K562 (cell line): ENCODE data around the gene REM2. TPM values are rescaled to one million over a fixed set of nuclear protein-coding genes. Genes with fewer than 3 reads are reported as not detected.

Source experiments
- ATF1 ChIP-seq, 2 experiments: fragments of 450-650 bp in 1 of 2; IDR thresholded peaks; 2 replicates each; pipeline ENCODE4 v1.6.1; 2016; ENCODE audit warnings: missing compliant biosample characterization in 1 of 2, missing genetic modification characterization in 1 of 2
- ATF7 ChIP-seq: fragments of 450-650 bp; IDR thresholded peaks from 2 replicates; pipeline ENCODE4 v1.7.1; 2014; ENCODE audit warnings: mild to moderate bottlenecking, moderate library complexity
- CTBP1 ChIP-seq: fragments of 450-650 bp; IDR thresholded peaks from 2 replicates; pipeline ENCODE4 v1.6.1; 2016; ENCODE audit warnings: borderline replicate concordance
- GABPA ChIP-seq: fragments of 200-800 bp; sonication (Bioruptor generic); conservative IDR thresholded peaks from 2 replicates; pipeline ENCODE4 v1.6.1; 2016; ENCODE audit warnings: low read depth, missing genetic modification characterization, missing compliant biosample characterization
- HDAC8 ChIP-seq: fragments of 450-650 bp; IDR thresholded peaks from 2 replicates; pipeline ENCODE4 v1.6.1; 2016; ENCODE audit warnings: mild to moderate bottlenecking, missing genetic modification characterization, moderate library complexity, missing compliant biosample characterization
- MAZ ChIP-seq, 2 experiments: fragments of 450-650 bp in 1 of 2; sonication (generic) in 1 of 2; formaldehyde crosslinking; IDR thresholded peaks in 1 of 2; conservative IDR thresholded peaks in 1 of 2; 2 replicates each; pipeline versions ENCODE4 v1.4.0 to v1.5.0; 2020; ENCODE audit warnings: mild to moderate bottlenecking in 1 of 2, missing genetic modification reagents in 1 of 2
- MYC ChIP-seq, 2 experiments: fragments of 250-450 bp in 1 of 2; sonication (Bioruptor Pico) in 1 of 2; IDR thresholded peaks; 2 replicates each; pipeline versions ENCODE4 v1.5.1 to v1.6.1; 2012 to 2021; ENCODE audit warnings: low read depth in 2 of 2, borderline replicate concordance in 1 of 2, improper control_type of control experiment in 1 of 2, low read length in 1 of 2, mild to moderate bottlenecking in 1 of 2, moderate library complexity in 1 of 2
- NBN ChIP-seq: fragments of 450-650 bp; IDR thresholded peaks from 2 replicates; pipeline ENCODE4 v1.6.1; 2016; ENCODE audit warnings: low read depth, mild to moderate bottlenecking
- NFE2 ChIP-seq: IDR thresholded peaks from 2 replicates; pipeline ENCODE4 v1.6.1; 2014; ENCODE audit warnings: antibody characterized with exemption, low read depth
- NR2F6 ChIP-seq: fragments of 450-650 bp; formaldehyde crosslinking; IDR thresholded peaks from 2 replicates; pipeline ENCODE4 v1.4.0; 2020; ENCODE audit warnings: mild to moderate bottlenecking
- POLR2AphosphoS2 ChIP-seq: IDR thresholded peaks from 2 replicates; pipeline ENCODE4 v1.6.1; 2012; ENCODE audit warnings: low read length, improper control_type of control experiment
- POLR3A ChIP-seq: IDR thresholded peaks from 2 replicates; pipeline ENCODE4 v1.6.1; 2011; ENCODE audit warnings: borderline replicate concordance, mild to moderate bottlenecking, moderate library complexity; ENCODE audit not compliant: insufficient read length, insufficient read depth; ENCODE audit errors: extremely low read depth
- POLR3G ChIP-seq: IDR thresholded peaks from 2 replicates; pipeline ENCODE4 v1.6.1; 2011; ENCODE audit not compliant: insufficient read length, insufficient replicate concordance; ENCODE audit errors: extremely low read depth
- PREB ChIP-seq: sonication (generic); formaldehyde crosslinking; IDR thresholded peaks from 2 replicates; pipeline ENCODE4 v1.8.1; 2023; ENCODE audit warnings: mild to moderate bottlenecking, missing genetic modification reagents
- RAD21 ChIP-seq, 2 experiments: fragments of 250-450 bp in 1 of 2; fragments of 450-650 bp in 1 of 2; sonication (Bioruptor Pico) in 1 of 2; formaldehyde crosslinking in 1 of 2; IDR thresholded peaks in 1 of 2; conservative IDR thresholded peaks in 1 of 2; 2 replicates each; pipeline versions ENCODE4 v1.4.0 to v1.8.0; 2020 to 2022; ENCODE audit warnings: mild to moderate bottlenecking in 2 of 2, moderate library complexity in 1 of 2
- RBFOX2 ChIP-seq: fragments of 200-400 bp; formaldehyde crosslinking; IDR thresholded peaks from 2 replicates; pipeline ENCODE4 v1.6.1; 2017; ENCODE audit warnings: low read depth, mild to moderate bottlenecking, low read length, moderate library complexity
- SIN3A ChIP-seq, 2 experiments: fragments of 150-350 bp in 1 of 2; IDR thresholded peaks; 2 replicates each; pipeline ENCODE4 v1.6.1; 2011 to 2016; ENCODE audit warnings: borderline replicate concordance in 2 of 2, low read depth in 2 of 2, low read length in 2 of 2, mild to moderate bottlenecking in 2 of 2, moderate library complexity in 2 of 2; ENCODE audit not compliant: control insufficient read depth in 1 of 2
- TAF9B ChIP-seq: fragments of 450-650 bp; IDR thresholded peaks from 2 replicates; pipeline ENCODE4 v1.6.1; 2018; ENCODE audit warnings: mild to moderate bottlenecking; ENCODE audit not compliant: partially characterized antibody
- TCF3 ChIP-seq: sonication (generic); formaldehyde crosslinking; IDR thresholded peaks from 2 replicates; pipeline ENCODE4 v1.4.0; 2020; ENCODE audit warnings: mild to moderate bottlenecking, missing genetic modification reagents
- TGIF2 ChIP-seq: sonication (generic); formaldehyde crosslinking; IDR thresholded peaks from 2 replicates; pipeline ENCODE4 v1.8.1; 2022; ENCODE audit warnings: mild to moderate bottlenecking, missing genetic modification reagents, moderate library complexity
- ZBTB17 ChIP-seq: fragments of 450-650 bp; formaldehyde crosslinking; IDR thresholded peaks from 2 replicates; pipeline ENCODE4 v1.4.0; 2020; ENCODE audit warnings: mild to moderate bottlenecking
- ZNF444 ChIP-seq: fragments of 250-450 bp; sonication (Bioruptor Pico); IDR thresholded peaks from 2 replicates; pipeline ENCODE4 v1.4.0; 2020; ENCODE audit warnings: mild to moderate bottlenecking, moderate library complexity
- ZNF830 ChIP-seq: fragments of 250-450 bp; sonication (Bioruptor Pico); IDR thresholded peaks from 2 replicates; pipeline ENCODE4 v1.5.0; 2021; ENCODE audit warnings: mild to moderate bottlenecking
- ZZZ3 ChIP-seq: fragments of 450-650 bp; IDR thresholded peaks from 2 replicates; pipeline ENCODE4 v1.6.1; 2016; ENCODE audit warnings: antibody characterized with exemption, mild to moderate bottlenecking, moderate library complexity
- polyA plus RNA-seq, 8 experiments: library from polyadenylated mRNA; depleted of rRNA in 4 of 8; stranded (reverse) in 5 of 8; unstranded in 3 of 8; fragments of >200 nt; fragmentation: Nextera tagmentation in 2 of 8; fragmentation: Illumina TruSeq in 1 of 8; extraction: Ambion mirVana in 2 of 8; extraction: Trizol in 1 of 8; gene quantifications; 2 replicates each; pipeline versions ENCODE4 v1.2.1 to v1.2.3, GENCODE V29; 2011 to 2014; ENCODE audit warnings: inconsistent platforms in 1 of 8, missing spikeins in 1 of 8
- total RNA-seq, 7 experiments: library from RNA; depleted of rRNA in 6 of 7; stranded (reverse); fragments of >200 nt in 6 of 7; fragmentation: Illumina TruSeq in 2 of 7; extraction: Trizol in 2 of 7; gene quantifications; 2 replicates each; pipeline versions ENCODE4 v1.2.1 to v1.2.3, GENCODE V29; 2011 to 2021; ENCODE audit warnings: low replicate concordance in 1 of 7
- TF ChIP-seq, protein P1 (sequence below): sonication (generic); formaldehyde crosslinking; IDR thresholded peaks from 2 replicates; pipeline ENCODE4 v1.8.1; 2023; ENCODE audit warnings: mild to moderate bottlenecking, missing genetic modification reagents, moderate library complexity

The REM2 gene
- total and polyA plus RNA-seq, 9 of the 15 experiments (the other 6 are each of a cell fraction or from before 2014, with no cell fraction given) = 0.18 to 1.0 (median 0.38) TPM

- TF ChIP-seq NFE2 (peak; percentile 2; the same call in 1 of the 2 replicates), GABPA (tag) (peak; percentile 72), TAF9B (peak; percentile 19), ZNF444 (CRISPR knock-in tag) (no peak), SIN3A (IDR thresholded peaks at IDR 0.05; ENCODE audit: borderline replicate concordance in 2 of 2, control insufficient read depth in 1 of 2, low read depth in 2 of 2, low read length in 2 of 2) (peak in 1 of 2 experiments; percentile 52; a peak in 2 of 4 replicates), TGIF2 (CRISPR knock-in tag) (peak; percentile 95), MYC (IDR thresholded peaks at IDR 0.05; ENCODE audit: low read depth, low read length) (0 out of 2 replicates have a peak, but pooled peaks have one; percentile 39), MYC (CRISPR knock-in tag; IDR thresholded peaks at IDR 0.05; ENCODE audit: borderline replicate concordance, low read depth) (no peak), TCF3 (CRISPR knock-in tag) (no peak), ZZZ3 (no peak), ZNF830 (CRISPR knock-in tag) (no peak), POLR2AphosphoS2 (0 out of 2 replicates have a peak, but pooled peaks have one; percentile 62), ZBTB17 (CRISPR knock-in tag) (peak; percentile 25; the same call in 1 of the 2 replicates), NBN (peak; percentile 42; the same call in 1 of the 2 replicates), ATF7 (peak; percentile 76), RAD21 (CRISPR knock-in tag; conservative IDR thresholded peaks at IDR 0.05 in 1 of 2, IDR thresholded peaks at IDR 0.05 in 1 of 2) (0 out of 4 replicates have a peak, but pooled peaks of 1 of the 2 experiments have one; percentile 10), PREB (CRISPR knock-in tag) (no peak; the same call in 1 of the 2 replicates), POLR3G (no peak), POLR3A (no peak), NR2F6 (CRISPR knock-in tag) (no peak), CTBP1 (peak; percentile 90; the same call in 1 of the 2 replicates), RBFOX2 (peak; percentile 91), ATF1 (CRISPR knock-in tag; IDR thresholded peaks at IDR 0.05) (no peak), ATF1 (tag; IDR thresholded peaks at IDR 0.05) (peak; percentile 84), HDAC8 (no peak), MAZ (CRISPR knock-in tag; conservative IDR thresholded peaks at IDR 0.05 in 1 of 2, IDR thresholded peaks at IDR 0.05 in 1 of 2) (peak; percentile 85 to 93)
- TF ChIP-seq, protein P1, sequence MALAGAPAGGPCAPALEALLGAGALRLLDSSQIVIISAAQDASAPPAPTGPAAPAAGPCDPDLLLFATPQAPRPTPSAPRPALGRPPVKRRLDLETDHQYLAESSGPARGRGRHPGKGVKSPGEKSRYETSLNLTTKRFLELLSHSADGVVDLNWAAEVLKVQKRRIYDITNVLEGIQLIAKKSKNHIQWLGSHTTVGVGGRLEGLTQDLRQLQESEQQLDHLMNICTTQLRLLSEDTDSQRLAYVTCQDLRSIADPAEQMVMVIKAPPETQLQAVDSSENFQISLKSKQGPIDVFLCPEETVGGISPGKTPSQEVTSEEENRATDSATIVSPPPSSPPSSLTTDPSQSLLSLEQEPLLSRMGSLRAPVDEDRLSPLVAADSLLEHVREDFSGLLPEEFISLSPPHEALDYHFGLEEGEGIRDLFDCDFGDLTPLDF (CRISPR knock-in tag) = no peak
These were observed 11.6 kb upstream of the REM2 start, which contains the start of gene LRP10 (continued) for GRCh38 chr14:22871224-22872032.
